K562 (cell line): ENCODE results near the gene TNIK. TPM values are rescaled to one million over a fixed set of nuclear protein-coding genes. Genes with fewer than 3 reads are reported as not detected.

Experiments
- ATAC-seq: fragments of 200-7000 bp; cut with Tn5 transposase; 3 replicates; pipeline ENCODE4 v1.9.1; 2020; ENCODE audit warnings: moderate library complexity
- BruUV-seq: library from RNA; stranded (reverse); fragments of 400-500 nt; replicated peaks from 2 replicates; lab custom pipeline; 2021; lab: Mats Ljungman, UMichigan
- CTCF ChIA-PET: fragments of 300-600 bp; formaldehyde crosslinking; extraction: SDS; loops from one replicate; lab custom pipeline; 2021; ENCODE audit warnings: low intra/inter-chr PET ratio; lab: Yijun Ruan, JAX
- POLR2A ChIA-PET: fragments of 300-600, 350-650 bp; sonication (Branson Sonifier 250); formaldehyde crosslinking; extraction: SDS; loops from one replicate; lab custom pipeline; 2021; ENCODE audit warnings: antibody characterized with exemption, inconsistent platforms; lab: Yijun Ruan, JAX
- DNase-seq, 4 experiments: peaks; one replicate each; pipeline versions ENCODE4 v3.0.0 to v3.0.0-alpha.2; 2011 to 2018; ENCODE audit warnings: low spot score in 3 of 4, mixed read lengths in 3 of 4; ENCODE audit errors: extremely low read depth in 1 of 4
- FAIRE-seq: peaks from 2 replicates; lab custom pipeline; 2011; peaks lifted over from hg19 to GRCh38; lab: Jason Lieb, UNC
- H2AFZ ChIP-seq: 2 replicates; pipeline ENCODE4 v1.6.0; 2011; ENCODE audit warnings: low read depth, low read length, control low read depth, inconsistent platforms
- H3K27ac ChIP-seq: fragments of 200-600 bp; 3 replicates; pipeline ENCODE4 v1.8.0; 2011; ENCODE audit warnings: low read depth, mild to moderate bottlenecking, control low read depth, inconsistent platforms, low read length, moderate library complexity, mixed read lengths; ENCODE audit errors: extremely low read depth
- H3K27me3 ChIP-seq, 2 experiments: fragments of 300-600 bp in 1 of 2; 2 replicates in 1 of 2; 3 replicates in 1 of 2; pipeline versions ENCODE4 v1.6.0 to v1.8.0; 2011; ENCODE audit warnings: inconsistent platforms in 2 of 2, low read length in 2 of 2, mild to moderate bottlenecking in 1 of 2, mixed read lengths in 1 of 2, moderate library complexity in 1 of 2; ENCODE audit not compliant: control insufficient read depth in 2 of 2, insufficient read depth in 2 of 2
- H3K36me3 ChIP-seq: fragments of 300-600 bp; 3 replicates; pipeline ENCODE4 v1.8.0; 2011; ENCODE audit warnings: mild to moderate bottlenecking, low read length, inconsistent platforms; ENCODE audit not compliant: control insufficient read depth, insufficient read depth
- H3K4me1 ChIP-seq, 2 experiments: fragments of 200-600 bp in 1 of 2; replicated peaks in 1 of 2; 2 replicates in 1 of 2; 3 replicates in 1 of 2; pipeline versions ENCODE4 v1.5.1 to v1.8.0; 2011; ENCODE audit warnings: inconsistent platforms in 2 of 2, low read length in 2 of 2, mild to moderate bottlenecking in 1 of 2, mixed read lengths in 1 of 2, moderate library complexity in 1 of 2; ENCODE audit not compliant: control insufficient read depth in 2 of 2, insufficient read depth in 2 of 2
- H3K4me2 ChIP-seq: 2 replicates; pipeline ENCODE4 v1.6.1; 2011; ENCODE audit warnings: low read length, control low read depth, inconsistent platforms, mixed read lengths; ENCODE audit not compliant: insufficient read depth
- H3K4me3 ChIP-seq: fragments of 200-600 bp; sonication (generic), shearing (Covaris generic); 2 replicates; pipeline ENCODE4 v1.5.1; 2016; ENCODE audit warnings: control low read depth, inconsistent platforms
- H3K79me2 ChIP-seq: fragments of 200-600 bp; 3 replicates; pipeline ENCODE4 v1.8.0; 2011; ENCODE audit warnings: low read length, inconsistent platforms; ENCODE audit not compliant: control insufficient read depth, insufficient read depth
- H3K9ac ChIP-seq, 2 experiments: 2 replicates each; pipeline versions ENCODE4 v1.6.0 to v1.6.1; 2011; ENCODE audit warnings: low read depth in 2 of 2, low read length in 2 of 2, control low read depth in 1 of 2, inconsistent platforms in 1 of 2, mild to moderate bottlenecking in 1 of 2, mixed read lengths in 1 of 2; ENCODE audit not compliant: insufficient read depth in 1 of 2
- H3K9me1 ChIP-seq: one replicate; pipeline ENCODE4 v1.6.0; 2011; ENCODE audit warnings: inconsistent platforms, mild to moderate bottlenecking, low read length, moderate library complexity; ENCODE audit not compliant: control insufficient read depth, insufficient read depth
- H3K9me3 ChIP-seq: replicated peaks from 2 replicates; pipeline ENCODE4 v1.5.1; 2011; ENCODE audit warnings: low read depth, low read length, inconsistent platforms; ENCODE audit not compliant: control insufficient read depth, insufficient read depth
- H4K20me1 ChIP-seq: replicated peaks from 2 replicates; pipeline ENCODE4 v1.6.1; 2011; ENCODE audit warnings: low read length, inconsistent platforms, mixed read lengths; ENCODE audit not compliant: control insufficient read depth, insufficient read depth
- ZNF75A ChIP-seq: fragments of 450-650 bp; formaldehyde crosslinking; IDR thresholded peaks from 2 replicates; pipeline ENCODE4 v1.4.0; 2020; ENCODE audit warnings: mild to moderate bottlenecking
- WGBS: fragments of 100-300 bp; shearing (Covaris generic); methylation state at CpG from one replicate; pipeline ENCODE4 v1.1.6; 2016; ENCODE audit warnings: low coverage, mixed read lengths; ENCODE audit not compliant: insufficient coverage; ENCODE audit errors: missing lambda C conversion rate; 5-methylcytosine and 5-hydroxymethylcytosine counted together
- in situ Hi-C: fragments of 300-500 bp; cut with MboI; formaldehyde crosslinking; loops from 4 replicates; pipeline ENCODE4 v1.15.0; 2018; ENCODE audit warnings: inconsistent platforms, mixed read lengths
- intact Hi-C: fragments of 100-400 bp; cut with micrococcal nuclease; formaldehyde crosslinking; loops from 2 replicates; pipeline ENCODE4 v1.14.2; 2022
- polyA plus RNA-seq, 8 experiments: library from polyadenylated mRNA; depleted of rRNA in 4 of 8; stranded (reverse) in 5 of 8; unstranded in 3 of 8; fragments of >200 nt; fragmentation: Nextera tagmentation in 2 of 8; fragmentation: Illumina TruSeq in 1 of 8; extraction: Ambion mirVana in 2 of 8; extraction: Trizol in 1 of 8; gene quantifications; 2 replicates each; pipeline versions ENCODE4 v1.2.1 to v1.2.3, GENCODE V29; 2011 to 2014; ENCODE audit warnings: inconsistent platforms in 1 of 8, missing spikeins in 1 of 8
- total RNA-seq, 7 experiments: library from RNA; depleted of rRNA in 6 of 7; stranded (reverse); fragments of >200 nt in 6 of 7; fragmentation: Illumina TruSeq in 2 of 7; extraction: Trizol in 2 of 7; gene quantifications; 2 replicates each; pipeline versions ENCODE4 v1.2.1 to v1.2.3, GENCODE V29; 2011 to 2021; ENCODE audit warnings: low replicate concordance in 1 of 7
- TF ChIP-seq, protein P1 (sequence below), 2 experiments: IDR thresholded peaks in 1 of 2; conservative IDR thresholded peaks in 1 of 2; 2 replicates each; pipeline ENCODE4 v1.6.1; 2016; ENCODE audit warnings: low read depth in 2 of 2, mild to moderate bottlenecking in 1 of 2, missing compliant biosample characterization in 1 of 2, missing genetic modification characterization in 1 of 2, moderate library complexity in 1 of 2

The TNIK gene
- total and polyA plus RNA-seq, 9 of the 15 experiments (the other 6 are each of a cell fraction or from before 2014, with no cell fraction given): 6.6 to 39.0 (median 24.7) TPM

DNA sequence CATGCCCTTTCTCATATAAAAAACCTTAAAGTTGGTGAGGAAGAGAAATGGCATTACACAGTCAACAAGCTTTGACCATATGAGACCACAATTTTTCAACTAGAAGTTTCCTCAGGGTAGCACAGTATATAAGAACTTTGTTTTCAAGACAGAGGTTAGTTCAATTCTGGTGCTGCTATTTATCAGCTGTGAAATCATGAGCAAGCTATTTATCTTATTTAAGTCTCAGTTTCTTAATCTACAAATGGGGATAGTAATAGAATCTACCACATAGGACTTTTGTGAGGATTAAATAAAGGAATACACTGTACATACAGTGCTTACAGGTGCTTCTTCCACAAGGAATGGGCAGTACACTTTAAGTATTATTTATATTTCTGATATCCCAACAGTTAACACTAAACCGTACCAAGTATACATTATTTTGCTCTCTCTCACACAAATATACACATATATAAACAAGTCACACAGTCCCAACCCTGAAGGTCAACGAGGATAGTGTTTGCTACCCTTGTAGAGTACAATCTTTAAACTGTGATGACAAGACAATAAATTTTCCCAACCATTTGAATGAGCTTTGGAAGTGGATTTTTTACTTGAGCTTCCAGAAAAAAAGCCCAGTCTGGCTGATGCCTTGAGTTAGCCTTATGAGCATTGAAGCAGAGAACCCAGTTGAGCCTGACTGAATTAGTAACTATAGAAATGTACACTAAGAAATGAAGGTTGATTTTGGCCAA lies 178.8 kb downstream of the TNIK start:
- Histone ChIP-seq H4K20me1 (no peaks in the 10 kb centered on the region; the same call in 1 of the 2 replicates), H3K4me3 (no peak overlapping the region), H3K4me1 (peaks cover 0 to 10% of the 10 kb centered on the region in 2 experiments; a peak in 3 of 5 replicates), H3K36me3 (no peaks in the 10 kb centered on the region), H2AFZ (no peak overlapping the region), H3K27me3 (no peaks in the 10 kb centered on the region), H3K79me2 (peaks cover 4% of the 10 kb centered on the region; the same call in 1 of the 3 replicates), H3K27ac (no peak overlapping the region), H3K9me3 (no peaks in the 10 kb centered on the region), H3K4me2 (no peak overlapping the region), H3K9ac (no peak overlapping the region), H3K9me1 (no peaks in the 10 kb centered on the region)
- no peak for TF ChIP-seq ZNF75A (CRISPR knock-in tag)
- TF ChIP-seq, protein P1, sequence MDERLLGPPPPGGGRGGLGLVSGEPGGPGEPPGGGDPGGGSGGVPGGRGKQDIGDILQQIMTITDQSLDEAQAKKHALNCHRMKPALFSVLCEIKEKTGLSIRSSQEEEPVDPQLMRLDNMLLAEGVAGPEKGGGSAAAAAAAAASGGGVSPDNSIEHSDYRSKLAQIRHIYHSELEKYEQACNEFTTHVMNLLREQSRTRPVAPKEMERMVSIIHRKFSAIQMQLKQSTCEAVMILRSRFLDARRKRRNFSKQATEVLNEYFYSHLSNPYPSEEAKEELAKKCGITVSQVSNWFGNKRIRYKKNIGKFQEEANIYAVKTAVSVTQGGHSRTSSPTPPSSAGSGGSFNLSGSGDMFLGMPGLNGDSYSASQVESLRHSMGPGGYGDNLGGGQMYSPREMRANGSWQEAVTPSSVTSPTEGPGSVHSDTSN (CRISPR knock-in tag; IDR thresholded peaks at IDR 0.05; ENCODE audit: low read depth): no peak
- TF ChIP-seq, protein P1 (tag; conservative IDR thresholded peaks at IDR 0.05; ENCODE audit: low read depth): peak; percentile 79
- in situ Hi-C loops (no loop called here), intact Hi-C loops (no loop called here)
- FAIRE-seq: peak; percentile 15
- BruUV-seq: no TSS peak
- 46% methylated on average over 2 of the region's 2 CpGs for WGBS
- DNase-seq: no peak
- CTCF ChIA-PET: no interaction called here
- POLR2A ChIA-PET: interaction anchor here (1.0 to 1.1 kb wide), 2 partner anchors 11 to 13 kb away, joined by 3 read pairs; no protein-coding TSS in a partner anchor
- no peak for ATAC-seq
